IMR-90 (cell line): ENCODE measurements around the gene EML6. TPM values are rescaled to one million over a fixed set of nuclear protein-coding genes. Genes with fewer than 3 reads are reported as not detected.

Source experiments
- ATAC-seq: fragments of 200-7000 bp; cut with Tn5 transposase; 2 replicates; pipeline ENCODE4 v1.9.1; 2020; ENCODE audit warnings: low read depth, mild to moderate bottlenecking, moderate library complexity
- BruUV-seq: library from RNA; stranded (reverse); fragments of 400-500 nt; replicated peaks from 2 replicates; lab custom pipeline; 2021; lab: Mats Ljungman, UMichigan
- CTCF ChIA-PET: fragments of 300-600 bp; formaldehyde crosslinking; extraction: SDS; loops from one replicate; lab custom pipeline; 2021; ENCODE audit warnings: antibody characterized with exemption; lab: Yijun Ruan, JAX
- POLR2A ChIA-PET: fragments of 300-600 bp; sonication (Branson Sonifier 250); formaldehyde crosslinking; loops from one replicate; lab custom pipeline; 2022; ENCODE audit warnings: antibody characterized with exemption; ENCODE audit not compliant: unreplicated experiment; lab: Charles Lee
- DNase-seq: peaks from one replicate; pipeline ENCODE4 v3.0.0; 2013
- H2AFZ ChIP-seq: replicated peaks from 2 replicates; pipeline ENCODE3; 2013; ENCODE audit warnings: low read length, mild to moderate bottlenecking; ENCODE audit not compliant: poor library complexity
- H2AK5ac ChIP-seq: 2 replicates; pipeline ENCODE4 v1.6.1; 2013; ENCODE audit warnings: low read depth, low read length, inconsistent platforms
- H2AK9ac ChIP-seq: replicated peaks from 2 replicates; pipeline ENCODE3; 2013; ENCODE audit warnings: mild to moderate bottlenecking, low read depth, low read length, moderate library complexity; ENCODE audit not compliant: poor library complexity
- H2BK120ac ChIP-seq: 2 replicates; pipeline ENCODE4 v1.6.1; 2013; ENCODE audit warnings: low read depth, low read length, inconsistent platforms
- H2BK15ac ChIP-seq: 3 replicates; pipeline ENCODE4 v1.6.1; 2013; ENCODE audit warnings: low read depth, low read length, inconsistent platforms
- H2BK20ac ChIP-seq: 2 replicates; pipeline ENCODE4 v1.6.1; 2013; ENCODE audit warnings: low read depth, mild to moderate bottlenecking, inconsistent platforms, low read length, moderate library complexity
- H2BK5ac ChIP-seq: 2 replicates; pipeline ENCODE4 v1.6.1; 2013; ENCODE audit warnings: mild to moderate bottlenecking, low read depth, low read length, inconsistent platforms; ENCODE audit not compliant: poor library complexity, severe bottlenecking
- H3K14ac ChIP-seq: replicated peaks from 2 replicates; pipeline ENCODE4 v1.6.1; 2013; ENCODE audit warnings: low read depth, low read length, inconsistent platforms
- H3K18ac ChIP-seq: 2 replicates; pipeline ENCODE4 v1.6.1; 2013; ENCODE audit warnings: low read depth, low read length, control low read depth
- H3K23ac ChIP-seq: 2 replicates; pipeline ENCODE4 v1.6.1; 2013; ENCODE audit warnings: low read depth, low read length, inconsistent platforms
- H3K27ac ChIP-seq: 2 replicates; pipeline ENCODE4 v1.5.1; 2013; ENCODE audit warnings: mild to moderate bottlenecking, control low read depth, low read length; ENCODE audit not compliant: insufficient read depth
- H3K27me3 ChIP-seq: 2 replicates; pipeline ENCODE4 v1.6.1; 2013; ENCODE audit warnings: low read length; ENCODE audit not compliant: control insufficient read depth, insufficient read depth
- H3K36me3 ChIP-seq: 2 replicates; pipeline ENCODE4 v1.6.1; 2013; ENCODE audit warnings: low read length, mixed read lengths; ENCODE audit not compliant: control insufficient read depth, insufficient read depth
- H3K4ac ChIP-seq: 2 replicates; pipeline ENCODE4 v1.6.1; 2013; ENCODE audit warnings: low read depth, low read length, inconsistent platforms
- H3K4me1 ChIP-seq: 2 replicates; pipeline ENCODE4 v1.6.1; 2013; ENCODE audit warnings: low read length, mixed read lengths; ENCODE audit not compliant: control insufficient read depth, insufficient read depth
- H3K4me2 ChIP-seq: 2 replicates; pipeline ENCODE4 v1.6.1; 2013; ENCODE audit warnings: low read depth, mild to moderate bottlenecking, control low read depth, low read length, moderate library complexity
- H3K4me3 ChIP-seq: 2 replicates; pipeline ENCODE4 v1.5.1; 2013; ENCODE audit warnings: low read depth, mild to moderate bottlenecking, control low read depth, low read length, moderate library complexity; ENCODE audit not compliant: insufficient read depth
- H3K56ac ChIP-seq: 2 replicates; pipeline ENCODE4 v1.6.1; 2013; ENCODE audit warnings: low read length, inconsistent platforms; ENCODE audit not compliant: insufficient read depth; ENCODE audit errors: extremely low read depth
- H3K79me1 ChIP-seq, 2 experiments: 2 replicates each; pipeline ENCODE4 v1.6.1; 2013; ENCODE audit warnings: low read length in 2 of 2, inconsistent platforms in 1 of 2, low read depth in 1 of 2
- H3K9ac ChIP-seq: 2 replicates; pipeline ENCODE4 v1.6.1; 2013; ENCODE audit warnings: low read depth, low read length, control low read depth
- H3K9me1 ChIP-seq: 2 replicates; pipeline ENCODE4 v1.6.1; 2013; ENCODE audit warnings: low read length, inconsistent platforms; ENCODE audit not compliant: insufficient read depth
- H3K9me3 ChIP-seq: 2 replicates; pipeline ENCODE4 v1.6.1; 2013; ENCODE audit warnings: low read length; ENCODE audit not compliant: control insufficient read depth, insufficient read depth
- H4K20me1 ChIP-seq: 2 replicates; pipeline ENCODE4 v1.6.1; 2013; ENCODE audit warnings: low read length, inconsistent platforms; ENCODE audit not compliant: insufficient read depth
- H4K5ac ChIP-seq: 2 replicates; pipeline ENCODE4 v1.6.1; 2013; ENCODE audit warnings: mild to moderate bottlenecking, low read depth, low read length, control low read depth
- H4K8ac ChIP-seq, 2 experiments: 2 replicates each; pipeline ENCODE4 v1.6.1; 2013; ENCODE audit warnings: low read depth in 2 of 2, low read length in 2 of 2, control low read depth in 1 of 2, inconsistent platforms in 1 of 2
- H4K91ac ChIP-seq: 2 replicates; pipeline ENCODE4 v1.6.1; 2013; ENCODE audit warnings: low read depth, low read length, inconsistent platforms; ENCODE audit not compliant: insufficient read depth
- BHLHE40 ChIP-seq: fragments of 150-350 bp; IDR thresholded peaks from 2 replicates; pipeline ENCODE4 v1.6.1; 2016; ENCODE audit warnings: mild to moderate bottlenecking, low read depth, low read length
- CEBPB ChIP-seq: IDR thresholded peaks from 2 replicates; pipeline ENCODE4 v1.6.1; 2012; ENCODE audit warnings: low read depth, low read length, improper control_type of control experiment
- CHD1 ChIP-seq: IDR thresholded peaks from 2 replicates; pipeline ENCODE4 v1.6.1; 2012; ENCODE audit warnings: low read depth, low read length, improper control_type of control experiment
- CTCF ChIP-seq: conservative IDR thresholded peaks from 2 replicates; pipeline ENCODE4 v1.5.1; 2012; ENCODE audit warnings: mild to moderate bottlenecking, low read depth, low read length, improper control_type of control experiment
- FOS ChIP-seq: fragments of 150-350 bp; IDR thresholded peaks from 2 replicates; pipeline ENCODE4 v1.6.1; 2016; ENCODE audit warnings: low read depth, low read length
- MAFK ChIP-seq: IDR thresholded peaks from 2 replicates; pipeline ENCODE4 v1.6.1; 2012; ENCODE audit warnings: low read depth, low read length, improper control_type of control experiment
- MAZ ChIP-seq: IDR thresholded peaks from 2 replicates; pipeline ENCODE4 v1.6.1; 2012; ENCODE audit warnings: low read depth, mild to moderate bottlenecking, low read length, improper control_type of control experiment, moderate library complexity, borderline replicate concordance
- MXI1 ChIP-seq: IDR thresholded peaks from 2 replicates; pipeline ENCODE4 v1.6.1; 2012; ENCODE audit warnings: low read depth, mild to moderate bottlenecking, low read length, moderate library complexity, borderline replicate concordance
- NFE2L2 ChIP-seq: fragments of 150-350 bp; IDR thresholded peaks from 2 replicates; pipeline ENCODE4 v1.6.1; 2016; ENCODE audit warnings: low read depth, mild to moderate bottlenecking, low read length
- POLR2A ChIP-seq: IDR thresholded peaks from 2 replicates; pipeline ENCODE4 v1.6.1; 2012; ENCODE audit warnings: mild to moderate bottlenecking, low read depth, low read length
- RAD21 ChIP-seq: IDR thresholded peaks from 2 replicates; pipeline ENCODE4 v1.6.1; 2012; ENCODE audit warnings: low read length, improper control_type of control experiment
- RCOR1 ChIP-seq: IDR thresholded peaks from 2 replicates; pipeline ENCODE4 v1.6.1; 2012; ENCODE audit warnings: mild to moderate bottlenecking, low read length, improper control_type of control experiment; ENCODE audit not compliant: insufficient replicate concordance
- RFX5 ChIP-seq: IDR thresholded peaks from 2 replicates; pipeline ENCODE4 v1.8.0; 2012; ENCODE audit warnings: low read depth, mild to moderate bottlenecking, low read length, moderate library complexity
- SMC3 ChIP-seq: fragments of 150-350 bp; IDR thresholded peaks from 2 replicates; pipeline ENCODE4 v1.6.1; 2016; ENCODE audit warnings: low read depth, mild to moderate bottlenecking, antibody characterized with exemption, low read length, moderate library complexity
- dilution Hi-C: fragments of 300-500 bp; cut with HindIII; formaldehyde crosslinking; loops from one replicate; pipeline ENCODE4 v1.14.3; 2018; ENCODE audit warnings: low sequenced_read_pairs; ENCODE audit not compliant: unreplicated experiment
- in situ Hi-C: fragments of 300-500 bp; cut with MboI; formaldehyde crosslinking; loops from 3 replicates; pipeline ENCODE4 v1.14.3; 2019; ENCODE audit warnings: low sequenced_read_pairs, inconsistent platforms, mixed read lengths
- intact Hi-C: fragments of 100-400 bp; cut with micrococcal nuclease; formaldehyde crosslinking; loops from 2 replicates; pipeline ENCODE4 v1.10.0; 2022
- polyA plus RNA-seq, 3 experiments: library from polyadenylated mRNA; depleted of rRNA; stranded (reverse); fragments of >200 nt; gene quantifications; 2 replicates each; pipeline ENCODE4 v1.2.3, GENCODE V29; 2012; ENCODE audit warnings: low replicate concordance in 1 of 3
- total RNA-seq: library from RNA; depleted of rRNA; stranded (reverse); fragments of >200 nt; gene quantifications from 2 replicates; pipeline ENCODE4 v1.2.3, GENCODE V29; 2012
- TF ChIP-seq, protein P1 (sequence below): fragments of 150-350 bp; IDR thresholded peaks from 2 replicates; pipeline ENCODE4 v1.6.1; 2017; ENCODE audit warnings: mild to moderate bottlenecking, antibody characterized with exemption, low read length, low read depth
- TF ChIP-seq, protein P2 (sequence below): fragments of 150-350 bp; IDR thresholded peaks from 2 replicates; pipeline ENCODE4 v1.6.1; 2016; ENCODE audit warnings: low read depth, mild to moderate bottlenecking, low read length, moderate library complexity, borderline replicate concordance

EML6 gene
- total and polyA plus RNA-seq, 2 of the 4 experiments (the other 2 are of a cell fraction) = 0.18 to 0.19 TPM

DNA sequence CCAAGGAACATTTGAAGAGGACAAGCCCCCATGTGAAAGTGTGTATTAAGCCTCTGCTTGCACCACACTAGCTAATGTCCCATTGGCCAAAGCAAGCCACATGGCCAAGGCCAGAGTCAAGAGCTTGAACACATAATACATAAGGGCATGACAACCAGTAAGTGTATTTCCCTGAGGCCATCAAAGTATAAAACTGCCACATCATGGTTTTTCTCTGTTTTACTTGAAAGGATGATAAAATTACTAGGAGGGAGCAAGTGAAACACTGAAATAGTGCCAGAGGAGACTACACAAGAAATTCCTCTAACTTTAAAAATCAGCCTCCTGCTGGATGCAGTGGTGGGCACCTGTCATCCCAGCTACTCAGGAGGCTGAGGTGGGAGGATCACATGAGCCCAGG, 30.9 kb upstream of the EML6 start:
- DNase-seq (no peak), ATAC-seq (no peak)
- peaks cover 3% of the 10 kb centered on the region; the same call in 1 of the 2 replicates for H3K9me1 ChIP-seq
- no peaks in the 10 kb centered on the region for H3K36me3 ChIP-seq
- no peak overlapping the region for H4K8ac ChIP-seq
- H2AFZ ChIP-seq = no peak overlapping the region
- no peak for TF ChIP-seq SMC3
- TF ChIP-seq, protein P1, sequence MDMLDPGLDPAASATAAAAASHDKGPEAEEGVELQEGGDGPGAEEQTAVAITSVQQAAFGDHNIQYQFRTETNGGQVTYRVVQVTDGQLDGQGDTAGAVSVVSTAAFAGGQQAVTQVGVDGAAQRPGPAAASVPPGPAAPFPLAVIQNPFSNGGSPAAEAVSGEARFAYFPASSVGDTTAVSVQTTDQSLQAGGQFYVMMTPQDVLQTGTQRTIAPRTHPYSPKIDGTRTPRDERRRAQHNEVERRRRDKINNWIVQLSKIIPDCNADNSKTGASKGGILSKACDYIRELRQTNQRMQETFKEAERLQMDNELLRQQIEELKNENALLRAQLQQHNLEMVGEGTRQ = no peak
- no peak for TF ChIP-seq POLR2A
- TF ChIP-seq CEBPB = no peak
- TF ChIP-seq FOS = no peak
- TF ChIP-seq, protein P2, sequence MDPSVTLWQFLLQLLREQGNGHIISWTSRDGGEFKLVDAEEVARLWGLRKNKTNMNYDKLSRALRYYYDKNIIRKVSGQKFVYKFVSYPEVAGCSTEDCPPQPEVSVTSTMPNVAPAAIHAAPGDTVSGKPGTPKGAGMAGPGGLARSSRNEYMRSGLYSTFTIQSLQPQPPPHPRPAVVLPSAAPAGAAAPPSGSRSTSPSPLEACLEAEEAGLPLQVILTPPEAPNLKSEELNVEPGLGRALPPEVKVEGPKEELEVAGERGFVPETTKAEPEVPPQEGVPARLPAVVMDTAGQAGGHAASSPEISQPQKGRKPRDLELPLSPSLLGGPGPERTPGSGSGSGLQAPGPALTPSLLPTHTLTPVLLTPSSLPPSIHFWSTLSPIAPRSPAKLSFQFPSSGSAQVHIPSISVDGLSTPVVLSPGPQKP = no peak
- no peak for TF ChIP-seq MXI1
- no peak for TF ChIP-seq CTCF
- no peak for TF ChIP-seq BHLHE40
- no peak for TF ChIP-seq RFX5
- no peak for TF ChIP-seq RAD21
- TF ChIP-seq MAFK = no peak
- no peak for TF ChIP-seq NFE2L2
- TF ChIP-seq MAZ = no peak
- no peak for TF ChIP-seq CHD1
- TF ChIP-seq RCOR1 = no peak
- ChIA-PET POLR2A (no interaction called here), CTCF (interaction anchor here (0.5 to 1.3 kb wide), 2 partner anchors 12 kb away, joined by 3 to 4 read pairs; no protein-coding TSS in a partner anchor)
- no peak overlapping the region for H3K4me2 ChIP-seq
- BruUV-seq = no TSS peak
- intact Hi-C loops (no loop called here), in situ Hi-C loops (no loop called here), dilution Hi-C loops (no loop called here)
- H2BK15ac ChIP-seq = no peak overlapping the region
- H2AK9ac ChIP-seq = no peak overlapping the region
- no peaks in the 10 kb centered on the region for H3K9me3 ChIP-seq
- H3K79me1 ChIP-seq = no peaks in the 10 kb centered on the region
- no peak overlapping the region for H3K14ac ChIP-seq
- no peak overlapping the region for H3K9ac ChIP-seq
- H2AK5ac ChIP-seq = no peak overlapping the region
- H3K56ac ChIP-seq = no peak overlapping the region
- H3K27ac ChIP-seq = no peak overlapping the region
- no peak overlapping the region for H3K23ac ChIP-seq
- H3K4me3 ChIP-seq = no peak overlapping the region
- H4K5ac ChIP-seq = no peak overlapping the region
- H3K4ac ChIP-seq = no peak overlapping the region
- H4K20me1 ChIP-seq = no peaks in the 10 kb centered on the region
- no peak overlapping the region for H2BK120ac ChIP-seq
- H2BK5ac ChIP-seq = no peak overlapping the region
- no peak overlapping the region for H4K91ac ChIP-seq
- no peaks in the 10 kb centered on the region for H3K4me1 ChIP-seq
- no peak overlapping the region for H2BK20ac ChIP-seq
- 0 out of 2 replicates have a peak, but pooled peaks cover 1% of the 10 kb centered on the region for H3K27me3 ChIP-seq
- no peak overlapping the region for H3K18ac ChIP-seq
